Hepatocyte (in vitro differentiated cells): Measurements from ENCODE around the gene TRPV3. TPM values are rescaled to one million over a fixed set of nuclear protein-coding genes. Genes with fewer than 3 reads are reported as not detected.

Experiments used
- DNase-seq: peaks from one replicate; pipeline ENCODE4 v3.0.0-alpha.2; 2016; ENCODE audit warnings: low spot score
- H2AFZ ChIP-seq: fragments of 200-600 bp; sonication (generic); 2 replicates; pipeline ENCODE4 v1.6.0; 2016; ENCODE audit warnings: antibody characterized with exemption, mild to moderate bottlenecking
- H3K27ac ChIP-seq: fragments of 200-600 bp; sonication (generic); 2 replicates; pipeline ENCODE4 v1.5.1; 2016; ENCODE audit warnings: mild to moderate bottlenecking
- H3K27me3 ChIP-seq: fragments of 200-600 bp; sonication (generic); 2 replicates; pipeline ENCODE4 v1.6.1; 2016
- H3K36me3 ChIP-seq: fragments of 200-600 bp; sonication (generic); replicated peaks from 2 replicates; pipeline ENCODE4 v1.5.1; 2016; ENCODE audit warnings: low read depth; ENCODE audit not compliant: insufficient read depth
- H3K4me1 ChIP-seq: fragments of 200-600 bp; sonication (generic); 2 replicates; pipeline ENCODE4 v1.5.1; 2016; ENCODE audit warnings: mild to moderate bottlenecking, moderate library complexity; ENCODE audit not compliant: insufficient read depth
- H3K4me2 ChIP-seq: fragments of 200-600 bp; sonication (generic); 2 replicates; pipeline ENCODE4 v1.6.0; 2016
- H3K4me3 ChIP-seq: fragments of 200-600 bp; sonication (generic); 2 replicates; pipeline ENCODE4 v1.5.1; 2016; ENCODE audit warnings: mild to moderate bottlenecking
- H3K79me2 ChIP-seq: fragments of 200-600 bp; sonication (generic); 2 replicates; pipeline ENCODE4 v1.6.0; 2017; ENCODE audit warnings: mild to moderate bottlenecking
- H3K9me2 ChIP-seq: fragments of 200-600 bp; sonication (generic); replicated peaks from 2 replicates; pipeline ENCODE4 v1.6.0; 2017; ENCODE audit warnings: mild to moderate bottlenecking; ENCODE audit not compliant: insufficient read depth
- H3K9me3 ChIP-seq: fragments of 200-600 bp; sonication (generic); 2 replicates; pipeline ENCODE4 v1.5.1; 2016; ENCODE audit warnings: low read depth, mild to moderate bottlenecking
- H4K20me1 ChIP-seq: fragments of 200-600 bp; sonication (generic); 2 replicates; pipeline ENCODE4 v1.6.0; 2016; ENCODE audit warnings: mild to moderate bottlenecking; ENCODE audit not compliant: insufficient read depth, poor library complexity, severe bottlenecking
- EZH2 ChIP-seq: fragments of 200-600 bp; sonication (generic); IDR thresholded peaks from 2 replicates; pipeline ENCODE4 v1.6.1; 2016; ENCODE audit warnings: antibody characterized with exemption, mild to moderate bottlenecking, borderline replicate concordance
- EZH2phosphoT487 ChIP-seq: fragments of 200-600 bp; sonication (generic); IDR thresholded peaks from one replicate; pipeline ENCODE4 v1.6.1; 2018; ENCODE audit warnings: antibody characterized with exemption, mild to moderate bottlenecking, low read depth, moderate library complexity; ENCODE audit not compliant: unreplicated experiment, severe bottlenecking
- WGBS: methylation state at CpG from one replicate; pipeline ENCODE4 v1.1.6; 2016; ENCODE audit warnings: low lambda C conversion rate; ENCODE audit errors: missing lambda C conversion rate; 5-methylcytosine and 5-hydroxymethylcytosine counted together
- polyA plus RNA-seq: library from polyadenylated mRNA; unstranded; fragments of >200 nt; fragmentation: Nextera tagmentation; extraction: Ambion mirVana; gene quantifications from 2 replicates; pipeline ENCODE4 v1.2.1, GENCODE V29; 2016
- total RNA-seq: library from RNA; depleted of rRNA; stranded (reverse); fragments of >200 nt; gene quantifications from 2 replicates; pipeline ENCODE4 v1.2.3, GENCODE V29; 2014
- TF ChIP-seq, protein P1 (sequence below): fragments of 200-600 bp; sonication (generic); IDR thresholded peaks from 2 replicates; pipeline ENCODE4 v1.5.1; 2016; ENCODE audit warnings: antibody characterized with exemption, mild to moderate bottlenecking; ENCODE audit not compliant: poor library complexity

Gene TRPV3
- total and polyA plus RNA-seq, 2 experiments from 2014 or later = 1.4 to 2.6 TPM

DNA sequence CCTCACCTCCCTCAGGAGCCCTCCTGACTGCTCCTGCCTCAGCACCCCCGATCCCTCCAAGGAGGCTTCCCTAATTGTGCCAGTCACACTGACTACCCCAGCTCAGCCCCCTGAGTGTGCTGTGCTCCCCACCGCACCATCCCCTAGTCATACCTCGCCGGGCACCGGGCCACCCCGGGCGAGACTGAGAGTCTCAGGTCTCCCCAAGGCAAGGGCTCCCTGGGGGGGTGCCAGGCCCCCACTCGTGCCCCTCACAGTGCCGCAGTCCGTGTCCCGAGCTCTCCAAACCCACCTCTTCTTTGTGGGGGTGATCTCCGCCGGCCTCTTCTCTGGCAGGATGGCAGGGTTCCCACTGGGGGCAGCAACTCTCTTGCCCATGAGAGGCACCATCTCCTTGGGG lies 3.2 kb downstream of the TRPV3 start:
- no peaks in the 10 kb centered on the region for H3K27me3 ChIP-seq

DNA sequence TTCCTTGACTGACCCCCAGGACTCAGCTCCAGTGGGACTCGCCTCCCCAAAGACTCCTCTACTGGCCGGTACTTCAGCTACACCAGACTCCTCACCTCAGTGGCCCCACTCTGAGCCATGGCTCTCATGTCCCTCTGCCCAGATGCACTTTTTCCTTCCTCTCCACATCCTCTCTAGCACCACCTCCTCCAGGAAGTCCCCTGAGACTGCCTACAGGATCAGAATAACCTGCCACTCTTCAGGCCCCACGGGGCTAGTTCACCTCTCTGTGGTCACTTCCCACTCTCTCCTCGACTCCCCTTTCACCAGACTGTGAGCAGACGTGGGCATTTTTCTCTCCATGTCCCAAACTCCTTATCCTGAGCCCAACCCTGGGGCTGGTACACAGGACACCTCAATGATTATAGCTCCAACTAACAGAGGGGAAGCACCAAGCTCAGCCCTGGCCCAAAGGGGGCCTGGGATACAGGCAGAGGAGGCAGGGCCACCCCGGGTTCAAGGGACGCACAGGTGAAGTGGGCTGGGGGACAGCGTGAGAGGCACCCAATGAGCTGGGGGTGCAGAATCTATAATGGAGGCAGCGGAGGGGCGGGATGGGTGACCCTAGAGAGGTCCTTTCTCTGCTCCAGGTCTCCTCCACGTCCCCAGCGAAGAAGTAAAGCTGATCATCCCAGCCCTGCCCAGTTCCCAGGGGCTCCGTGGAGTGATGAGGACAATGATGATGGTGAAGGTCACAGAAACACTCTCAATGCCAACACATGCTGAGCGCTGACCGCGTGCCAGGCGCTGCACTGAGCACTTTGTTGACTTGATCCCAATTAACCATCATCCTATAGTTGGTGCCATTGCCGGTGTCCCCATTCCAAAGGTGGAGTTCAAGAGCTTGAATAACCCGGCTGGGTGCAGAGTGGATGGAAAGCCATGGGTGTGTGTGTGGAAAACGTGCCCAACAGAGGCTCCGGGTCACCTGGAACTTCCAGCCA lies 3.9 kb downstream of the TRPV3 start:
- Histone ChIP-seq H3K4me2 (no peak overlapping the region), H3K9me2 (no peaks in the 10 kb centered on the region), H4K20me1 (no peaks in the 10 kb centered on the region), H3K27me3 (no peaks in the 10 kb centered on the region), H2AFZ (no peak overlapping the region), H3K4me3 (no peak overlapping the region), H3K36me3 (no peaks in the 10 kb centered on the region), H3K9me3 (no peaks in the 10 kb centered on the region), H3K79me2 (no peaks in the 10 kb centered on the region), H3K4me1 (no peaks in the 10 kb centered on the region), H3K27ac (no peak overlapping the region)
- 93% methylated on average over 21 of the region's 21 CpGs for WGBS
- DNase-seq = no peak
- no peak for TF ChIP-seq EZH2phosphoT487
- TF ChIP-seq EZH2 = no peak
- TF ChIP-seq, protein P1, sequence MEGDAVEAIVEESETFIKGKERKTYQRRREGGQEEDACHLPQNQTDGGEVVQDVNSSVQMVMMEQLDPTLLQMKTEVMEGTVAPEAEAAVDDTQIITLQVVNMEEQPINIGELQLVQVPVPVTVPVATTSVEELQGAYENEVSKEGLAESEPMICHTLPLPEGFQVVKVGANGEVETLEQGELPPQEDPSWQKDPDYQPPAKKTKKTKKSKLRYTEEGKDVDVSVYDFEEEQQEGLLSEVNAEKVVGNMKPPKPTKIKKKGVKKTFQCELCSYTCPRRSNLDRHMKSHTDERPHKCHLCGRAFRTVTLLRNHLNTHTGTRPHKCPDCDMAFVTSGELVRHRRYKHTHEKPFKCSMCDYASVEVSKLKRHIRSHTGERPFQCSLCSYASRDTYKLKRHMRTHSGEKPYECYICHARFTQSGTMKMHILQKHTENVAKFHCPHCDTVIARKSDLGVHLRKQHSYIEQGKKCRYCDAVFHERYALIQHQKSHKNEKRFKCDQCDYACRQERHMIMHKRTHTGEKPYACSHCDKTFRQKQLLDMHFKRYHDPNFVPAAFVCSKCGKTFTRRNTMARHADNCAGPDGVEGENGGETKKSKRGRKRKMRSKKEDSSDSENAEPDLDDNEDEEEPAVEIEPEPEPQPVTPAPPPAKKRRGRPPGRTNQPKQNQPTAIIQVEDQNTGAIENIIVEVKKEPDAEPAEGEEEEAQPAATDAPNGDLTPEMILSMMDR = no peak

More for the DNA sequence above, 3.2 kb downstream of the TRPV3 start:
- 97% methylated on average over 9 of the region's 13 CpGs for WGBS
- TF ChIP-seq EZH2phosphoT487 (no peak), EZH2 (no peak)
- TF ChIP-seq, protein P1 = no peak
- no peak overlapping the region for H3K27ac ChIP-seq
- H4K20me1 ChIP-seq = no peaks in the 10 kb centered on the region
- H3K4me3 ChIP-seq = no peak overlapping the region
- no peak overlapping the region for H2AFZ ChIP-seq
- no peak overlapping the region for H3K4me2 ChIP-seq
- H3K9me3 ChIP-seq = no peaks in the 10 kb centered on the region
- no peaks in the 10 kb centered on the region for H3K4me1 ChIP-seq
- H3K9me2 ChIP-seq = no peaks in the 10 kb centered on the region
- no peaks in the 10 kb centered on the region for H3K79me2 ChIP-seq
- H3K36me3 ChIP-seq = no peaks in the 10 kb centered on the region
- no peak for DNase-seq

DNA sequence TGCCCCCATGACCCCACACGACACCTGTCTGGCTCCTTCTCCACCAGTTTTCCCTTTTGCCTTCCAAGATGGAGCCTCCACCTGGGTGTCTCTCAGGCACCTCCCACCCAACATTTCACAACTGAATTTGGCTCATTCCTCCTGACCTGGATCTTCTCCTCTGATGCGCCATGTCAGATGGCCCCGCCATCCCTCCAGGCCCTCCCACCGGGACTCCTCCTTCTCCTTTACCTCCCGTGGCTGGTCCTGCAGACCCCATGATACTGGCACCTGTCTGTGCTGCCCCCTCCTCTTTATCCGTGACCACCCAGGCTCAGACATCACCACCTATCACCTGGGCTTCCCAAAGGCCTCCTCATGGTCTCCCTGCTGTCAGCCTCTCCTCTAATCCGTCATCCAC lies 4.7 kb downstream of the TRPV3 start:
- H3K9me2 ChIP-seq = no peaks in the 10 kb centered on the region
- TF ChIP-seq EZH2 = no peak
- TF ChIP-seq EZH2phosphoT487 = no peak
- TF ChIP-seq, protein P1 = no peak
- H4K20me1 ChIP-seq = no peaks in the 10 kb centered on the region
- H3K79me2 ChIP-seq = no peaks in the 10 kb centered on the region
- no peak overlapping the region for H2AFZ ChIP-seq
- 86% methylated on average over 7 of the region's 7 CpGs for WGBS
- H3K4me3 ChIP-seq = no peak overlapping the region
- H3K4me1 ChIP-seq = no peaks in the 10 kb centered on the region
- DNase-seq = no peak
- no peak overlapping the region for H3K27ac ChIP-seq
- H3K36me3 ChIP-seq = no peaks in the 10 kb centered on the region
- no peak overlapping the region for H3K4me2 ChIP-seq
- no peaks in the 10 kb centered on the region for H3K9me3 ChIP-seq
- H3K27me3 ChIP-seq = no peaks in the 10 kb centered on the region
